EH (cell line): Measurements from ENCODE around the gene NUP62.
A peak's percentile ranks its signal among the peaks of the same experiment; 100 is the strongest.
"Not testable (repeated sequence)": the region's sequence is repeated elsewhere in the genome, so short reads cannot be mapped to it uniquely, and the experiment has no call there.

Experiments used
- DNase-seq: peaks from one replicate; pipeline ENCODE4 v3.0.0-alpha.2; 2015; ENCODE audit warnings: low read depth

The NUP62 gene

DNA sequence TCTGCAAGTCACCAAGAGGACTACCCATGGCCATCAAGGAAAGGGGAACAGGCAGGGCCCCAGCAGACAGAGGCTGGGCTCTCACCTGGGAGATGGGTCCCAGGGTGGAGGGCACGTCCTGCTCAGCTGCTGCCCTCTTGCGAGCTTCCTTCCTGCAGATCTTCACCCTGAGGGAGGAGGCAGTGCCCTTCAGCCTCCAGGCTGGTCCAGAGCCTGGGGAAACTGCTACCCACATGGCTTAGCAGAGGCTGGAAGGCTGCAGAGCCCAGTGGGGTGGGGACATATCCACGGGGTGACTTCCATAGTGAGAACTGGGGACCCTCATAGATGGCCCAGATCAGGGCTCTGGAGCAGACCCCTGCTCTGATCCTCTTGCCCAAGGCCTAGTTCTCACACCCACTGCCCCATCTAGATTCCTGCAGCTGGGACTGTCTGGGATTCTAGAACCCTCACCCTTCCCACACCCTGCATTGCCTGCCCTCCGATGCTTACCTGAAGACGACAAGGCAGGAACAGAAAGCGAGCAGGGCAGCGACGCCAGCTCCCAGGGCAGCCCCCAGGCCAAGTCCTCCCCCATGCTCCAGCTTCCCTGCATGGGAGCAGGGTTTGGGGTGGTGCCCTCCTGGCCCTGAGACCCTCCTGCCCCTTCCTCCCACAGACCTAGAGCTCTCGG lies 22.6 kb upstream of the NUP62 start:
- no peak for DNase-seq

DNA sequence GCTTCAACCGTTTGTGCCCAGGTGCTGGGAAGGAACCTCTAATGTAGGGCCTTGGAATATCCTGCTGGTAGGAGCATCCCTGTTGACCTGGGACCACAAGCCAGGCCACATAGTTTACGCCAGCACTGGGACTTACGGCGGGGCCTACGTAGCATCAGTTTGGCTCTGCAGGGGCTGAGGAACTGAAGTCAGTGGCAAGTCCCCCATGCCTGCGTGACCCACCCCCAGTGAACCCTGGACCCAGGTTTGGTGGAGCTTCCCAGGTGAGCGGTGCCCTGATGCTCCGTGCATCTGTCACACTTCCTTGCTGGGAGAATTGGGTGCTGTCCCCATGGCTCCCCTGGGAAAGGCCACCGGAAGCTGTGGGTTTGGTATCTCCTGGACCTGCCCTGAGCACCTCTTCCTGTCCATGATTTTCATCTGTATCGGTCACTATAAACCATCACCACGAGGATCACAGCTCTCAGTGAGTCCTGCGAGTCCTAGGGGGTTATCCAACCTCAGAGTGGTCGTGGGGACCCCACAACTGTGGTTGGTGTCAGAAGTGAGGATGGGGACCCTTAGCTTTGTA lies 21.7 kb upstream of the NUP62 start:
- no peak for DNase-seq

DNA sequence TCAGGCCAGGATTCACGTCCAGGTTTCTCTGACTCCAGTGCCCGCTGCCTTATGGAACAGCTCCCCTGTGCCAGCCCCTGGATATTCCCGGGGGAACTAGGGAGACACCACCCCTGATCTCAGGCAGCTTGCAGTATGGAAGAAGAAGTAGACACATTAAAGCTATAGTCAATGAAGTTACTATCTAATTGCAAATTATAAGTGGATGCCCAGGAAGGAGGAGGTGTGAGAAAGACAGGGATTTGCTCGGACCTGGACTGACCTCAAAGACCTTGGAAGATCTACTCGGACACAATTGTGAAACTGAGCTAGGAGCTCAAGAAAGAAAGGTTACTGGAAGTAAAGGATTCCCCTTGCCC lies 21.3 kb upstream of the NUP62 start:
- DNase-seq, result no peak

DNA sequence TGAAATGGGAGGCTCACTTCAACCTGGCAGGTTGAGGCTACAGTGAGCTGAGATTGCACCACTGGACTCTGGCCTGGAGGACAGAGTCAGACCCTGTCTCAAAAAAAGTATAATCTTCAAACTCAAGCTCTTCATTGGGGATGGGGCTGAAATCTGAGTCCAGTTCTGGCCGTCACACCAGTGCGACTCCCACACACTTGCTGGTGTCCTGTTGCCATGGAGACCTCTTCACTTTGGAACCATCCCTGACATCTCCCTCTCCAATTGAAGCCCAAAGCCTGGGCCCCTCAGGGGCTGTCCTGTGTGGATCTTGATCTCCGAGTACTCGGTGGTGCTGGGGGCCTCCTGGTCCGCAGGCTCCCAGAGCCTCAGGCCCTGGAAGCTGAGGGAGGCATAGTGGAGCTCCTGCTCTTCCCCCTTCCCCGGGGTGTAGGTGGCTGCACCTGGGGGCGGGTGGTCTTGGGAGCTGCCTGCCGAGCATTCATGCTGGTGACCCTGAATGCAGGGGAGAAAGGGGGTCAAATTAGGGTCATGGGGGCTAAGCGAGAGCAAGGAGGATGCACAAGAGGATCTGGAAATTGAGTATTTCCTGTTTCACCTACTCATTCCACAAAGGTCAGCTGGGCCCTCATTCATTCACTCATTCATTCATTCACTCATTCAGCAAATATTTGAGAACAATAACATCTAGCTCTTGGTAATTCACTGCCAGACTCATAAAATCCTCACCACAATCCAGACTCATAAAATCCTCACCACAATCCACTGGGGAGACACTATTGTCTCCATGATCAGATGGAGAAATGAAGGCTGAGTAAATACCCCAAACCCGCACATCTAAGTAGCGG lies 20.7 kb upstream of the NUP62 start:
- peak; percentile 26 for DNase-seq

DNA sequence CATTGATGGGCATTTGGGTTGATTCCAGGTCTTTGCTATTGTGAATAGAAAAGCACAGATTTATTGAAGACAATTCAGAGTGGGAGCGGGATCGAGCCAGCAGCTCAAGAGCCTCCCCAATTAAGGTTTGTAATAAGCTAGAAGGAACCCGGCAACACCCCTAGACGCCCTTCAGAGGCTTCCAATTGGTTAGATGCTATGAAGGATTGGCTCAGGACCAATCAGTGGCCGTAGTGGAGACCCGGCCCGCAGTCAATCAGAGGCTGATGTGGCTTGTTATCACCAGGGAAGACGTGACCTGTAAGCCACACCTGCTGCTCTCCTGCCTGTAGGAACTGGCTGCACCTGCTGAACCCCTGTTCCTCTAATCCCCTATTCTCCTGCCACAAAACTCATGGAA lies 17.1 kb upstream of the NUP62 start:
- DNase-seq, result no peak

DNA sequence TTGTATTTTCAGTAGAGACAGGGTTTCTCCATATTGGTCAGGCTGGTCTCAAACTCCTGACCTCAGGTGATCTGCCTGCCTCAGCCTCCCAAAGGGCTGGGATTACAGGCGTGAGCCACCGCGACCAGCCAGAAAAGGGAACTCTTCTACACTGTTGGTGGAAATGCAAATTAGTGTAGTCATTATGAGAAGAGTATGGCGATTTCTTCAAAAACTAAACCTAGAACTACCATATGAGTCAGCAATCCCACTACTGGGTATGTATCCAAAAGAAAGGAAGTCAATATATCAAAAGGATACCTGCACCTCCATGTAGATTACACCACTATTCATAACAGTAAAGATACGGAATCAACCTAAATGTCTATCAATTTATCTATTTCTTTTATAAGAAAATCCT lies 15.3 kb upstream of the NUP62 start:
- not testable (repeated sequence) for DNase-seq

DNA sequence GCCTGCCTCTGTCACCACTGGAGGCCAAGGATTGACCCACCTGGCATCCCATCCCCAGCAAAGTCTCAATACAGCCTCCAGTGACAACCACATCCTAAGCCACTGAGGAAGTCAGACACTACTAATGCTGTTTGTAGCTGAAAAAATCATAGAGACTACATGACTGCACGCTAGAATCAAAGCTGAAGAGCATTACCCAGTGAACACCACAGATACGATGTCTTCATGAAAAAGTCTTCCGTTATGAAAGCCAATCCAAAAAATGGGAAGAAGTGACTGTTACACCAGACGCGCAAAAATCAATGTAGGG lies 11.1 kb upstream of the NUP62 start:
- no peak for DNase-seq

DNA sequence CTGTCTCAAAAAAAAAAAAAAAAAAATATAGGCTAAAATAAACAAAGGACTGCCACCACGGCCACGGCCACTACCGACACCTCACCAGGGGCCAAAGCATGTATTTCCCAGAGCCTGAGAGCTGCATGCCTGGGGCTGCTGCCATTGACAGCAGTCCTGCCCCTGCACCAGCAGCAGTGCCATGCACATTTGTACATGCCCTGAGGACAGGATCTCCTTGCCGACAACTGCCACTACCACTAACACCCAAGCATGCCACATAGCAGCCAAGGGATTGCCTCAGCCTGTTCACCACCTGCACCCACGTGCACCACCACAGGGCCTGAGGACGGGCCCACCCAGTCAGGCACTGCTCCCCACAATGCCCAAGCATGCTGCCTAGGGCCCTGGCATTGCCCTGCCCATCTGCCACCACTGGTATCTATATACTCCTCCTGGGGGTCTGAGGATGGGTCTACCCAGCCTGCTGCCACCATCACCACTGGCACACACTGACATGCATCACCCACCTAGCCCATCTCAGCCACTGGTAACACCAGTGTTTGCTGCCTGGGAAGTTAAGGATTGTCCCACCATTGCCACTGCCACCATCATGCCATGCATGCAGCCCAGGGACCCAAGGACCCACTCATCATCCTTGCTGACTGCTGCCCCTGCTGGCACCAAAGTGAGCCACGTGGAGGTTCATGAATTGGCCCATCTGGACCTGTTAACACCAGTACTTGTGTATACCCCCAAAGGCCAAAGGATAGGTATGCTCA lies 10.6 kb upstream of the NUP62 start:
- DNase-seq, result no peak

DNA sequence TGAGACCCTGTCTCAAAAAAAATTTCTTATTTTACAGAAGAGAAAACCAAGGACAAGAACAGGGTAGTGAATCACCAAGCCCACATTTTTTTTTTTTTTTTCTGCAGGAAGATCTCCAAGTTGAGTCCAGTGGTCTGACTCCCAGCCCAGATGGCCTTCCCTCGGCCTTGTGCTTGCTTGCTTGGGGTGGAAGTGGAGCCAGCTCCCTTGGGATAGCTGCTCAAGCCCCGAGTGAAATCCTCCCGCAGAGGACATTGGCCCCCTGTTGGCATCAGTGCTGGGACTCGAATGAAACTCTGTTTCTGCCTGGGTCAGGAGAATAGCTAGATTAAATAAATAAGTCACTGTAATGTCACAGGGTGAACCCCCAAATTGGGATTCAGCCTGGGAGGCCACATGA lies 9.4 kb upstream of the NUP62 start:
- DNase-seq, result no peak

DNA sequence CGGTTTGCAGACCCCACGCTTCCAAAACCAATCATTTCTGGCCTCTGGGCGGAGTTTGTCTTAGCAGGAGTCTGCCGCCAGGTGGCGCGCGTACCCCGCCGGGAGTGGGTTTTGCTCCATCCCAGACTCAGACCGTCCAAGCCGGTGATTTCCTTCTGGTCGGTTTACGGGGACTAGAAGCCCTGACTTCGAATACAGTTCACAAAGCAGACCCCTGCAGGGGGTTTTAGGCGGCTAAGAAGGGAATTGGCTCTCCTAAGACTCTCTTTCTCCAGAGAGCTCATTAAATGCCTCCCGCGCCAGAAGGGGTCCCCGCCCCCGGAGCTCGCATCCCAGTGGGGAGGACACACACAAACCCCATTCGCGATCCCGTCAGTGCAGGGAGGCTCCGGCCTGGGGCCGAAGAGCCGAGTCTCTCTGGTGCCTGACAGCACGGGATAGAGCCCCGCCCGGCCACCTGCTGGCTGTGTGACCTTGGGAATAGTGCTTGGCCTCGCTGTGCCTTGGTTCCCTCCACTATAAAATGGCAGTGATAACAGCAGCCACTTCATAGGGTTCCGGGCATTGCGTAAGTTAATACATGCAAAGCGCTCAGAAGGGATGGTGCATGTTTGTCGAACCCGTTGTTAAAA lies 8.6 kb upstream of the NUP62 start:
- peak; percentile 71 for DNase-seq

DNA sequence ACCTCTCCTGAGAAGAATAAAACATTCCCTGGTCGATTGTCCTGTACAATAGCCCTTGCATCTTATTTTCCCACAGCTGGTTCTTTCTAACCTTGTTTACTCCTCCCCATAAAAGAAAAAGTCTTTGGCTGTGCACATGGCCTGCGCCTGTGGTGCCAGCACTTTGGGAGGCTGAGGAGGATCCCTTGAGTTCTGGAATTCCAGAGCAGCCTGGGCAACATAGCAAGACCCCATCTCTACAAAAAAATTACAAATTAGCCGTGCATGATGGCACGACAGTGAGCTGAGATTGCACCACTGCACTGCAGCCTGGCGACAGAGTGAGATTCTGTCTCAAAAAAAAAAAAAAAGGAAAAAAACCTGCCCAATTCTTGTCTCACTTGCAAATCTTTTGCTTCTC lies 7.2 kb upstream of the NUP62 start:
- no peak for DNase-seq

DNA sequence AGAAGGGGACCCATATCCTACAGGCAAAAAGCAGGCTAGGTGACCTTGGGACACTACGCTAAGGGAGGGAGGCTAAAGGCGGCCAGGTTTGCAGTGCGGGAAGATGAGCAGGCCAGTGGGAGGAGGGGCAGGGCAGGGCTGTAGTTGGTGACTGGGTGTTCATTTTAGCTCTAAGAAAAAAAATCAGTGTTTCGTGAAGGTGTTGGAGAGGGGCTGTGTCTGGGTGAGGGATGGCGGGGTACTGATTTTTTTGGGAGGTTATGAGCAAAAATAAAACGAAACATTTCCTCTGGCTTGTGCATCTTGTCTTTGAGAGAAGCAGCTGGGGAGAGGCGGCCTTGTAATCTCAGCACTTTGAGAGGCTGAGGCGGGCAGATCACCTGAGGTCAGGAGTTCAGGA lies 4.3 kb upstream of the NUP62 start:
- no peak for DNase-seq

DNA sequence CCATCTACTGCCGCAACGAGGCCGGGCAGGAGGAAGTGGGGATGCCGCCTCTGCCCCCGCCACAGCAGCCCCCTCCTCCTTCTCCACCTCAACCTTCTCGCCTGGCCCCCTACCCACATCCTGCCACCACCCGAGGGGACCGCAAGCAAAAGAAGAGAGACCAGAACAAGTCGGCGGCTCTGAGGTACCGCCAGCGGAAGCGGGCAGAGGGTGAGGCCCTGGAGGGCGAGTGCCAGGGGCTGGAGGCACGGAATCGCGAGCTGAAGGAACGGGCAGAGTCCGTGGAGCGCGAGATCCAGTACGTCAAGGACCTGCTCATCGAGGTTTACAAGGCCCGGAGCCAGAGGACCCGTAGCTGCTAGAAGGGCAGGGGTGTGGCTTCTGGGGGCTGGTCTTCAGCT lies 3.4 kb upstream of the NUP62 start:
- DNase-seq, result no peak

DNA sequence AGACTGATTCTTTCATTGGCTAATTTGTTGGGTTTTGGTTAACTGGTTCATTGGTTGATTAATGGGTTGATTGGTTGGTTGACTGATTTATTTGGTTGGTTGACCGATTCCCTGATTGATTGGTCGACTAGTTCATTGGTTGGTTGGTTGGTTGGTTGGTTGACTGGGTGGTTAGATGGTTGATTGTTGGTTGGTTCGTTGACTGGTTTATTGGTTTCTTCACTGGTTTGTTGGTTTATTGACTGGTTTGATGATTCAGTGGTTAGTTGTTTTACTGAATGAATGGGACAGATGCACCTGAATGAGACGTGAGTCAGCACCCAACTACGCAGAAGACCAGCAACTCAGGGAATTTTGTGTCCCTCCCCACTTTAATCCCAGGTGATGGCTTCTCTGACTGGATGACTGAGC lies 2.7 kb upstream of the NUP62 start:
- no peak for DNase-seq

DNA sequence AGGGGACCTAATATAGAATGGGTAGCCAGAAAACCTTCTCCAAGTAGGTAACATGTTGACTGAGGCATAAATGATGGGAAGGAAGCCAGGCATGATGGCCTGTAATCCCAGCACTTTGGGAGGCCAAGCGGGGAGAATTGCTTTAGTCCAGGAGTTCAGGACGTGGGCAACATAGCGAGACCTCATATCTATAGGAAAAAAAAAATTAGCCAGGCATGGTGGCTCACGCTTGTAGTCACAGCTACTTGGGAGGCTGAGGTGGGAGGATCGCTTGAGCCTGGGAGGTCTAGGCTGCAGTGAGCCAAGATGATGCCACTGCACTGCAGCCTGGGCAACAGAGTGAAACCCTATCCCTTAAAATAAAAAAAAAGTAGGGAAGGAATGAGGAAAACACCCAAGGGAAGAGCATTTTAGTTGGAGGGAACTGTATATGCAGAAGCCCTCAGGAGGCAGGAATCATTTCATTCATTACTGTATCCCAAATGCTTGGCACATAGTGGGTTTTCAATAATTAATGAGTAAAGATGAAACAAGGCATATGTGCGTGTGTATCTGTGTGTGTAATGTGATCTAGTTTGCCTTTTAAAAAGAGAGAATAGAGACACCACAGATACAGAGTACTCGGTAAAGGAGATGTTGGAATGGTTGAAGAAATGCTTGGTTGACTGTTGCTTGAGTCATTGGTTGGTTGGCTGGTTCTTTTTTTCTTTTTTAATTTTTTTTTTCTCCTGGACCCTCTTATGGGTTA lies 2.2 kb upstream of the NUP62 start:
- DNase-seq, result no peak

DNA sequence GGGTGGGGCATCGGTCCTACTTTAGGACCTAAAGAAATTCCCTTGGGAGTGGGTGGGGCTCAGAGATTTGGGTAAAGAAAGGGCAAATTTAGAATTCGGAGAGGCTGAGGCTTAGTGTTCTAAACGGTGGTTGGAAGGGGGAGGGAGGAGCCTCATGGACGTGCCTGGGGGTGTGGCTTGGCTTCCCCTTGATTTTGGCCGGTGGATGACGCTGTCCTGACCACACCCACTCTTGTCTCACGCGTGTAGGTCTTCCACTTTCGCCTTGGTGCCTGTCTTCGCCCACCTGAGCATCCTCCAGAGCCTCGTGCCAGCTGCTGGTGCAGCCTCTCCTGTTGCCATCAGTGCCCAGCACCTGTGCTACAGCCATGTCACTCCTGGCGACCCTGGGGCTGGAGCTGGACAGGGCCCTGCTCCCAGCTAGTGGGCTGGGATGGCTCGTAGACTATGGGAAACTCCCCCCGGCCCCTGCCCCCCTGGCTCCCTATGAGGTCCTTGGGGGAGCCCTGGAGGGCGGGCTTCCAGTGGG lies 1.2 kb upstream of the NUP62 start:
- DNase-seq, result peak; percentile 21

DNA sequence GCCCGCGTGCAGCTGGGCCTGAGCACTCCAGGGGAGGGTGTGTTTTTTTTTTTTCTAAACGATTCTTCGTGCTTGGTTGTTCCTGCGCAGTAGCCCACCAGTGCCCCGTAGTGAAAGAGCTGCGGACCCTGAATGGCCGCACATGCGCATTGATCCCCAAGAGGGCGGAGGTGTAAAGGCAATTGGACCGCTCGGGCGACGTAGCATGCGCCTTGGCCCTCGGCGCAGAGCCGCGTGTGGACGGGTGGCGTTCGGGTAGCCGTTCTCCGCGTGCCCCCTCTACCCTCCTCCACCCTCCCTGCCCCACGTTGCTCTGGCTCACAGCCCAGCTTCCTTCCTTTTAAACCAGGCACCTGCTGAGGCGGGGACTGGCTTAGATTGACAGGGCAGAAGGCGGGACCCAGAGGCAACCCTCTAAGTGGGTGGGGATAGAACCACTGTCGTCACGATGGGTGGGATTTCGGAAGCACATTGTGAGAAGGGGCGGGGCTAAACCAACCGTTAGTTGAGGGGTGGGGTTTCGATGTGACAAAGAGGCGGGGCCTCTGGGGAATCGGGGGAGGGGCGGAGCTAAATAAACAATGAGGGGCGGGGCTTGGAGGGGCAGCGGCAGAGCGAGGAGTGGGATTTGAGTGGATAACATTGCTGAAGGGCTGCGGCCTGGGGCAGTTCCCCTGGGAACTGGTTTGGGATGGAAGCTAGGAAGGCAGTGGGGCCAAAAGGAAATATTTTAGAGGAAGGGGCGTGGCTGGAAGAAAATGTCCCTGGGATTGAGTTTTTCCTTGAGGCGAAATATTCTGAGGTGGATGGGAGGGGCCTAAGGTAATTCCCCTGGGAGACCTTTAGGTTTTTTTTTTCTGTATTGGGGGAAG lies 543 bp upstream of the NUP62 start:
- DNase-seq, result peak; percentile 94

DNA sequence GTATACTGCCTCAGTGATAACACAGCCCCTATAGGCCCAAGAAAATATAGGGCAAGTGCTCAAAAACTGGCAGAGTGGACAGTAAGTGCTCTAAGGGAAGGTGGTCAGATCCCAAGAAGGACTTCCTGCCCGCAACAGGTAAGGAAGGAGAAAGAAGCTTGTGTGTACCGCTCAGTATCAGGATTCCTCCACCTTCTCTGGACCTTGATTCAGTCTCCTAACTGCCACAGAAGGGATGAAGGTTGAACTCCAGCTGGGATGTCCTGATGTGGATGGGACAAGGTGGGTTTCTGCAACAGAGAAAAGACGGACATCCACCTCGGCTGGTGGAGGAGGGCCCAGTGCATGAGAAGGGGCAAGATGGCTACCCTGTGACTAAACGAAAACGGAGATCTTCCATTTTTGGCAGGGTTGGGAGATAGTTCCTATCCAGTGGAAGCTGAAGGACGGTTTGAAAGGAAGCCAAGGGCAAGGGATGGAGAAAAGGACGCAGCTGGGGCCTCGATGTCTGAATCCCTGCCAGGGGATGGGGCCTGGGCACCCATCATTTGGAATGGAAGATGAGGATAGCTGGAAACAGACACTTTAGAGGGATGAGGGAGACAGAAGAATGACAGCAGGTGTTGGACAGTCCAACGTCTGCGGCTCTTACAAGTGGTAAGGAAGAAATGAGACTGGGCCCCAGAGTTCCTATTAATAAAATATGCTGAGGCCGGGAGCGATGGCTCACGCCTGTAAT lies 1.6 kb downstream of the NUP62 start:
- DNase-seq, result no peak

DNA sequence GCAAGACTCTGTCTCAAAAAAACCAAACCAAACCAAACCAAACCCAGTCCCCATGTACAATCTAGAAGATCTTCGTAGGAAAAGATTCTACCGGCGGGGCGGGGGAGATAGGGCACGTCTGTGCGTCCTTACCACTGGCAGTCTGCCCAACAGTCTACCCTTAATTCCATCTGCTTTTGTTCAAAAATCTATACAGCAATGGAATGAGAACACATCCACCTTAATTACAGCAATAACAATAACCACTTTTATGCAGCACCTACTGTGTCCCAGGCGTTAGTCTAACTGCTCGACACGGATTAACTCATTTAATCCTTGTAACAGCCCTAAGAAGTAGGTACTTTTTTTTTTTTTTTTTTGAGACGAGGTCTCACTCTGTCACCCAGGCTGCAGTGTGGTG lies 2.8 kb downstream of the NUP62 start:
- DNase-seq, result no peak

DNA sequence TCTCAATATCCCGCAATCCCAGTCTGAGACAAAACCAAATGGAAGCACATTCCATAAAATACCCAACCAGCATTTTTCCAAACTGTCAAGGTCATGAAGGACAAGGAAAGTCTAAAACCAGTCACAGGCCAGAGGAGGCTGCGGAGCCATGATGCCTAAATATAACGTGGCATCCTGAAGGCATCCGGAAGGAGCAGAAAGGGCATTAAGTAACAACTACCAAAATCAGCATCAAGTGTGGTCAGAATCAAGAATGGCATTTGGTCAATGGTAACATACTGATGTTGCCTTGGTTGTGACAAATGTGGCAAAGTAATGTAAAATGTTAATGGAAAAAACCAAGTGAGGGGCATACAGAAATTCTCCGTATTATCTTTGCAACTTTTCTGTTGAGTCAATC lies 3.8 kb downstream of the NUP62 start:
- DNase-seq, result no peak
